Pons (tissue), 1 donor: ENCODE data around the gene POLR3GL.

Experiments used
- DNase-seq: peaks from one replicate; pipeline ENCODE4 v3.0.0-alpha.2; 2016; ENCODE audit warnings: low spot score

POLR3GL gene

GRCh38 chr1:145992958-145993617, 28.6 kb downstream of the POLR3GL start:
- no peak for DNase-seq

- DNase-seq = no peak
Measured at GRCh38 chr1:145993618-145994390, 29.3 kb downstream of the POLR3GL start.

- peak; percentile 37 for DNase-seq
Measured at GRCh38 chr1:145994391-145995120, 30.1 kb downstream of the POLR3GL start.

DNA sequence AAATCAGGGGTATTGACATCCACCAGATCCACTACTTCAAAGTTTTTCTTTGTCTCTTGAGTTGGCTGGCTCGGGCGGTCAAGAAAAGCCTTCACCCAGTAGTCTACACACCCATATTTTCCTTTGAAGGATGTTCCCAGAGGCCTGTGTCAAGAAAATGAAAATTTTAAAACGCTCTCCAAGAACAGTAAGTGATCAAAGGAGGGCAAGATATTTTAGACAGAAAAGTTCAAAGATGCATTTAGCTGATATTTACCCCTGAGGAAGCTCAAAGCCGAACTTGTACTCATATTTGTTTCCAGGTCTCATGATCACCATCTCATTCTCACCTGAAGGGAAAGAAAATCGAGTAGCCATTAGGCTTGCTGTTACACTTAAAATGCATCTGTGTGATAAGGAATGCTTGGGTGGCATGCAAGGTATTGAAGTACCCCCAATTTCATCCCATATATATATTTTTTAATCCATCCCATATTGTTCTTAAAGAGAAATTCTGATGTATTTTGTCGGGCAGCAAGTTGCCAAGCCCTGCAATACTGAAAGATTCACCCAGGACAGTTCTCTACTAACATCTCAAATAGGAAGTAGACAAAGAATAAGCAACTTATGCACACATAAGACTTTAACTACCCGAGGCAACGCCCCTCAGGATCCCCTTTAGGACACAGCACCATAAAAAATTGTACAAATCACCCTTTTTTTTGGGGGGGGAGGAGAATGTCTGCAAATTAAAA, 30.8 kb downstream of the POLR3GL start:
- DNase-seq = no peak

GRCh38 chr1:145995964-145996432, 31.5 kb downstream of the POLR3GL start:
- DNase-seq = peak; percentile 40

- peak; percentile 99 for DNase-seq
Measured at GRCh38 chr1:145996433-145997015, 32.0 kb downstream of the POLR3GL start, which contains the start of gene TXNIP. TXNIP (minus strand) TSS chr1:145996579; CDS start chr1:145996266, 313 bp downstream.

GRCh38 chr1:145997016-145997717, 32.7 kb downstream of the POLR3GL start:
- no peak for DNase-seq

- peak; percentile 58 for DNase-seq
Measured at GRCh38 chr1:145997718-145998023, 33.2 kb downstream of the POLR3GL start.

DNA sequence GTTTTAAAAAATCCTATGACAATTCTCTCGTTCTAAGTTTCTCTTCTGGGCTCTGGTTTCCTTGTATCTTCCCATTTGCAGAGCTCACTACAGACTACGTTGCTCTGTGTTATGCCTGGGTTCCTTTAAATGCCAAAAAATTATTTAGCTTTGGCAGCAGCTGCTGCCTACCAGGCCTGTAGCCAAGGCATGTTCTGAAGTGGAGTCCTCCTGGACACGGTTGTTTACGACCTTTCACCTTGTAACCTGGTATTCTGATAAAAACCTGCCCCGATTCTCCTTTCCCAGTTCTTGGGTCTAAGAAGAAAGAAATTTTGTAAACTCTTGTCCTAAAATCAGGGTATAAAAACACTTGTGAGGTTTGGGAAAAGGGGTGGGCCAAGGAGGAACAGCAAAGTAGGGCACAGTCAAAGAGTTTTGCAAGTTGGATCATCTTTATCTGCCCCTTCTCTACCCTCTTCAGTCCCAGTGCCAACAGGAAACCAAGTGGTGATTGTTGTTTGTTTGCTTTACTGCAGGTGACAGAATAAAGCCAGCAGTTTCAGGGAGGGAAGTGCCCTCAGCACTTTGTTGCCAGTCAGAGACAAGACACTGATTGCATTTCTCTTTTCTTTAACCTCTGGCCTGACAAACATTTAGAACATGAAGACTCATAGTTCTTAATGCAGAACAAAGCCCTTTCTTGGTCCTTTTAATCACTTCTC, 35.0 kb downstream of the POLR3GL start:
- peak; percentile 31 for DNase-seq

- DNase-seq = no peak
Measured at GRCh38 chr1:146001709-146002108, 37.2 kb downstream of the POLR3GL start.

DNA sequence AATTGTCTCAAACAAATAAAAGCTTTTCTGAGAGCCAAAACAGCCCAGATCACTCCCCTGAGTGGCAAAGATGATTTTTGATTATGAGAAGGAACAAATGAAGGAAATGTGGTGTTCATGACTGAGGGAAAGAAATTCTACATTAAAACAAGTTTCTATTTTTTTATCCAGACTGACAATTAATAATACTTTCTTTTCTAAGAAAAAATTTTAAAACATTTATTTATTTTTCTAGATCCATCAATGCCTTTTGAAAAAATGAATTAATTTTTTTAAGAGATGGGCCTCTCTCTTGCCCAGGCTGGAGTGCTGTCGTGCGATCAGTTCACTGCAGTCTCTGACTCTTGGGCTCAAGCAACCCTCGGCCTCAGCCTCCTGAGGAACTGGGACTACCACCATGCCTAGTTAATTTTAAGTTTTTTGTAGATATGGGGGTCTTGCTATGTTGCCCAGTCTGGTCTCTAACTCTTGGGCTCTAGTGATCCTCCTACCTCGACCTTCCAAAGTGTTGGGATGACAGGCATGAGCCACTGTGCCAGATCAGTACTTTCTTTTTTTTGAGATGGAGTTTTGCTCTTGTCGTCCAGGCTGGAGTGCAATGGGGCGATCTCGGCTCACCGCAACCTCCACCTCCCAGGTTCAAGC, 43.1 kb downstream of the POLR3GL start:
- no peak for DNase-seq

- no peak for DNase-seq
Measured at GRCh38 chr1:146010126-146010738, 45.7 kb downstream of the POLR3GL start.

GRCh38 chr1:146012703-146013558, 48.4 kb downstream of the POLR3GL start:
- peak; percentile 85 for DNase-seq

DNA sequence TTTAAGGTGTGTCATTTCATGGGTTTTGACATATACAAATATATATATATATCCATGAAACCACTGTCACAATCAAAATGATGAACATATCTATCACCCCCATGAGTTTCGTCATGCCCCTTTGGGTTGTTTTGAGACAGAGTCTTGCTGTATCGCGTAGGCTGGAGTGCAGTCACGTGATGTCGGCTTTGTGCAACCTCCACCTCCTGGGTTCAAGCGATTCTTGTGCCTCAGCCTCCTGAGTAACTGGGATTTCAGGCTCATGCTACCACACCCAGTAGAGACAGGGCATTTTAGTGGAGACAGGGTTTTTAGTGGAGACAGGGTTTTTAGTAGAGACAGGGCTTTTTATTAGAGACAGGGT, 49.1 kb downstream of the POLR3GL start:
- no peak for DNase-seq

DNA sequence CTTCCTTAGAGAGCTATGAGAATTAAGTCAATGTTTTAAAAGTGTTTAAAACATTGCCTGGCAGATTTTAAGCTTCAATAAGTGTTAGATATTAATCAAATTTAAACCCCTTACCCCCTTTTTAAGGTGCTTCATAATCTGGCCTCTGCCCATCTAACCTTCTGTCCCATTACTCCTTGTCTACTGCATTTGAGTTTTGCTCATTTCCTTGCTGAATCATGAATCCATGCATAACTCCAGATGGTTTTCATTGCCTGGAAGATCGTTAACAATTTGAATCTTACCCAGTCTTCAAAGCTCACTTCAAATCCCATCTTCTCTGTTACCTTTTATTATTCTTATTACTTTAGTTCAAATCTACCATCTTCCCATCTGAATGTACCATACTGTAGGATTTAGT, 52.4 kb downstream of the POLR3GL start:
- no peak for DNase-seq

DNA sequence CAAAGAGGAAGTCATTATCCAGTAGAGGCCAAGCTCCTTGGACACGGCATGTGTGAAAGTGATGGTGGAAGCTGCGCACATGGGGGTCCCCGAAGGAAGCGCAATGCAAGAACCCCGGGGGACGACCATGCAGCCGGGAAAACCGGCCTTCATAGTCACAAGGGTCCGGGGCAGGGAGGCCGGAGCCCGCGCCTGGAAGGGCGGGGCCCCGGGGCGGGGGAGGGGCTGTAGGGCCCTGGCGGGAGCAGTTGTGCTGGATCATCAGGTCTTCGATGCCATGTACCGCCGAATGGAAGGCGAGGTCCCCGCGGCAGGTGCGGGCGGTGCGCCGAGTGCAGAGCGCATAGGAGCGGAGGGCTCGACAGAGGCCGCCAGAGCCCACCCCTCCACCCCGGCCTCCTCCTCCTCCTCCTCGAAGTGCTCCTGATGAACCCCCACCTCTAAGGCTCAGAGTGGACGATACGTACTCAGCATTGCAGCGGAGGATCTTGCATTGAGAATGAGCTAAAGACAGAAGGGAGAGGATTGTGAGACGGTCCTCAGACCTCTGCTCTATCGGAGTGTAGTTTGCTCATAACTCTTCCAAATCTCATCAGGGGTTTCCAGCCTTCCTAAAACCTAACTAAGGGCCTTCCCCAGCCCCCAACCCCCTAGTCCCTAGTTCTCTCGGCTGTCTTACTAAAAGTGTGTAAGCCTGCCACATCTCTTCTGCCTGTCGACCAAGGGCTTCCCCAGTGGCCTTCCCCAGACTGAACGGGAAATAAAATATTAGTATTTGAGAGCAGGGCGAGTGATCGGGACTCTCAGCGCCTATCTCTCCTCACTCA, 55.0 kb downstream of the POLR3GL start:
- DNase-seq = no peak
